ENCODE results near the gene SERPINA3. TPM values are rescaled to one million over a fixed set of nuclear protein-coding genes. Genes with fewer than 3 reads are reported as not detected.

The SERPINA3 gene
- total RNA-seq, 2 experiments from 2014 or later: not detected

DNA sequence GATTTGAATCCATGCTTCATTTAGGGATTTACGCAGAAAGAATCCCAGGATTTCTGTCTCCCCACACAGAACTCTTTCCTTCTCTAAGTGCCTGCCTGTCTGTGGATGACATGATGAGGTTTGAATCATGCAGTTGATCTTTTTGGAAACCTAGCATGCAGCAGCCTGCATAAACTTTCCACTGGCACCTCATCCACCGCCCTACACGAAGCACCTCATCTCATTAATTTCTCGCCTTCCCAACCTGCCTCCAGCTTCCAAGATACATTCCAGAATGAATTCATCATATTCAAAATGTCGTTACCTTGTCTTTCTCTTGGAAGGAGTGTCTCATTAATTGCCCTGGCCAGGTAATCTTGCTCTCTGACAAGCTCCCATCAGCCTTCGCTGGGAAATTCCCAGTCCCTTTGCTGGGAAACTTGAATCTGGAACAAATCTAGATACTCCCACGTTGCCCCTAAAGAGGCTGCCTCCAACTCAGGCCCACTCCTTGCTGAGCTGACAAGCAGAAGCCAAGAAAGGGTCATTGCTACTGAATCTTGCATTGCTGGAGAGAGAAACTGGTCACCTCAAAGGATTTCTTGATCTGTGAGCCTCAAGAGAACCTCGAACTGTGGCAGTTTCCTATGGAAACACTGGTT is 48.2 kb downstream of the SERPINA3 start:
- Mint-ChIP-seq H3K9me3 (peaks cover 4% of the 10 kb centered on the region), H3K4me3 (no peak overlapping the region), H3K27ac (no peak overlapping the region), H3K36me3 (ENCODE audit: low read depth) (no peaks in the 10 kb centered on the region), H3K4me1 (ENCODE audit: low read depth) (no peaks in the 10 kb centered on the region), H3K27me3 (peaks cover 60% of the 10 kb centered on the region)
- Histone ChIP-seq H3K9me3 (ENCODE audit: control insufficient read depth in 1 of 2, insufficient read depth in 1 of 2, low read length in 2 of 2) (peaks cover 0 to 9% of the 10 kb centered on the region in 2 experiments), H3K36me3 (ENCODE audit: insufficient read depth, low read length) (no peaks in the 10 kb centered on the region), H3K27ac (ENCODE audit: low read depth in 1 of 2, low read length in 2 of 2) (no peak overlapping the region), H3K4me1 (ENCODE audit: insufficient read depth, low read length) (no peaks in the 10 kb centered on the region), H3K27me3 (ENCODE audit: control insufficient read depth in 1 of 2, insufficient read depth in 2 of 2, low read length in 2 of 2) (peaks cover 0 to 3% of the 10 kb centered on the region in 2 experiments), H3K4me3 (ENCODE audit: low read length) (no peak overlapping the region)
- ChIA-PET CTCF (no interaction called here), POLR2A (no interaction called here)
- DNase-seq (no peak), ATAC-seq (ENCODE audit: poor library complexity) (no peak)
- intact Hi-C loops (cut with DNase I, micrococcal nuclease): no loop called here
- TF ChIP-seq, protein P1, sequence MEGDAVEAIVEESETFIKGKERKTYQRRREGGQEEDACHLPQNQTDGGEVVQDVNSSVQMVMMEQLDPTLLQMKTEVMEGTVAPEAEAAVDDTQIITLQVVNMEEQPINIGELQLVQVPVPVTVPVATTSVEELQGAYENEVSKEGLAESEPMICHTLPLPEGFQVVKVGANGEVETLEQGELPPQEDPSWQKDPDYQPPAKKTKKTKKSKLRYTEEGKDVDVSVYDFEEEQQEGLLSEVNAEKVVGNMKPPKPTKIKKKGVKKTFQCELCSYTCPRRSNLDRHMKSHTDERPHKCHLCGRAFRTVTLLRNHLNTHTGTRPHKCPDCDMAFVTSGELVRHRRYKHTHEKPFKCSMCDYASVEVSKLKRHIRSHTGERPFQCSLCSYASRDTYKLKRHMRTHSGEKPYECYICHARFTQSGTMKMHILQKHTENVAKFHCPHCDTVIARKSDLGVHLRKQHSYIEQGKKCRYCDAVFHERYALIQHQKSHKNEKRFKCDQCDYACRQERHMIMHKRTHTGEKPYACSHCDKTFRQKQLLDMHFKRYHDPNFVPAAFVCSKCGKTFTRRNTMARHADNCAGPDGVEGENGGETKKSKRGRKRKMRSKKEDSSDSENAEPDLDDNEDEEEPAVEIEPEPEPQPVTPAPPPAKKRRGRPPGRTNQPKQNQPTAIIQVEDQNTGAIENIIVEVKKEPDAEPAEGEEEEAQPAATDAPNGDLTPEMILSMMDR (IDR thresholded peaks at IDR 0.05): no peak

DNA sequence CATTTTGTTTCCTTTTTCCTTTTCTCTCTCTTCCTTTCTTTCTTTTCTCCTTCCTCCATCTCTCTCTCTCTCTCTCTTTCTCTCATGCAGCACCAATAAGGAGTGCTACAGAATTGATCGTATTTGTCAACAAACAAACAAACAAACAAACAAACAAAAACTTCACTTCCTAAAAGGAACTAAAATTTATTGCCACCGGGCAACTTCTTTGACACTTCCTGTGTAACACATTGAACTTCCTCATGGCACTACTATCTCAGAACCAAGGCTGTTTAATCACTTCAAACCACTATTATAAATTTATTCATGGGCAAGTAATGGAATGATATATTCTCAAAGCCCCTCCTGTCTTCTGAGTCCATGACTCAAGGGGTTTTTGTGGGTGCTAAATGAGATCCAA is 51.3 kb downstream of the SERPINA3 start:
- Histone ChIP-seq H3K4me3 (ENCODE audit: low read length) (no peak overlapping the region), H3K4me1 (ENCODE audit: insufficient read depth, low read length) (no peaks in the 10 kb centered on the region), H3K9me3 (ENCODE audit: control insufficient read depth in 1 of 2, insufficient read depth in 1 of 2, low read length in 2 of 2) (peaks cover 0 to 4% of the 10 kb centered on the region in 2 experiments), H3K27me3 (ENCODE audit: control insufficient read depth in 1 of 2, insufficient read depth in 2 of 2, low read length in 2 of 2) (peaks cover 0 to 3% of the 10 kb centered on the region in 2 experiments), H3K36me3 (ENCODE audit: insufficient read depth, low read length) (no peaks in the 10 kb centered on the region), H3K27ac (ENCODE audit: low read depth in 1 of 2, low read length in 2 of 2) (no peak overlapping the region)
- Mint-ChIP-seq H3K27me3 (peaks cover 65% of the 10 kb centered on the region), H3K4me1 (ENCODE audit: low read depth) (no peaks in the 10 kb centered on the region), H3K36me3 (ENCODE audit: low read depth) (no peaks in the 10 kb centered on the region), H3K9me3 (peaks cover 2% of the 10 kb centered on the region), H3K27ac (no peak overlapping the region), H3K4me3 (no peak overlapping the region)
- ATAC-seq (ENCODE audit: poor library complexity) (no peak), DNase-seq (no peak)
- intact Hi-C loops (cut with DNase I, micrococcal nuclease): no loop called here
- ChIA-PET POLR2A (no interaction called here), CTCF (no interaction called here)
- TF ChIP-seq, protein P1 (IDR thresholded peaks at IDR 0.05): no peak

DNA sequence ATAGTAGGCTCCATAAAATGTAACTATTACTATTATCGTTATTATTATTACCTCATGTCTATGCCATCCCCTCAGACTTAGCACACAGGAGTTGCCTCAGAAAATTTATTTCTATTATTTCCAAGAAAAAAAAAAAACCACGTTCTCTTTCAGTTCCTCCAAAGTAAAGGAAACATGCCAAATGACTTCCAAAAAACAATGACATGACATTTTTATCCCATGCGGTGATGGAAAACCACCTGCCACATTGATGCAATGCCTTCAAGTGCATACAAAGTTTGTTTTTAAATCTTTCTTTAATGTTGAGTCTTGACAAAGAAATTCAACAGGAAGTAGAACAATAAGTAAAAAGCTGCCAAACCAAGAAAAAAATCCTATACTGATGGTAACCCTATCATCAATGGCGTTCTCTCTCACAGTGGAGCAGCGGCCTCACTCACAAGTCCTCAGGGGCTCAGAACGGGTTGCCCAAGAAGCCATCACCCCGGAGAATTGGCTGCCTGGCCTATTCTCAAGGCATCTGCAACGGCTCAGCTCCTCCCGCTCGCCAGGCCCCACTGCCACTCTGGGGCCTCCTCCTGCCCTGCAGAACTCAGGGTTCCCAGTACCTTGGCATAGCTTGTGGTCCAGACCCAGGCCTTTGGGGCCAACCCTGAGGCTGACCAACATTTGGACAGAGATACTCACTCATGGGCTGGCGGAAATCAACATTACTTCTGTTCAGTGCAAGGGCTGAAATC is 51.9 kb downstream of the SERPINA3 start:
- DNase-seq (no peak), ATAC-seq (ENCODE audit: poor library complexity) (no peak)
- Histone ChIP-seq H3K9me3 (ENCODE audit: control insufficient read depth in 1 of 2, insufficient read depth in 1 of 2, low read length in 2 of 2) (peaks cover 0 to 4% of the 10 kb centered on the region in 2 experiments), H3K4me1 (ENCODE audit: insufficient read depth, low read length) (no peaks in the 10 kb centered on the region), H3K27me3 (ENCODE audit: control insufficient read depth in 1 of 2, insufficient read depth in 2 of 2, low read length in 2 of 2) (peaks cover 0 to 3% of the 10 kb centered on the region in 2 experiments), H3K36me3 (ENCODE audit: insufficient read depth, low read length) (no peaks in the 10 kb centered on the region), H3K4me3 (ENCODE audit: low read length) (no peak overlapping the region), H3K27ac (ENCODE audit: low read depth in 1 of 2, low read length in 2 of 2) (no peak overlapping the region)
- Mint-ChIP-seq H3K4me1 (ENCODE audit: low read depth) (no peaks in the 10 kb centered on the region), H3K4me3 (no peak overlapping the region), H3K9me3 (peaks cover 2% of the 10 kb centered on the region), H3K36me3 (ENCODE audit: low read depth) (no peaks in the 10 kb centered on the region), H3K27ac (no peak overlapping the region), H3K27me3 (peaks cover 65% of the 10 kb centered on the region)
- ChIA-PET CTCF (no interaction called here), POLR2A (no interaction called here)
- TF ChIP-seq, protein P1 (IDR thresholded peaks at IDR 0.05): no peak
- intact Hi-C loops (cut with DNase I, micrococcal nuclease): no loop called here

All from CD4-positive, alpha-beta T cell (primary cell).